GM23248 (cell line): ENCODE results near the gene ORM2. TPM values are rescaled to one million over a fixed set of nuclear protein-coding genes. Genes with fewer than 3 reads are reported as not detected.
A peak's percentile ranks its signal among the peaks of the same experiment; 100 is the strongest.

ENCODE experiments used
- DNase-seq: peaks from one replicate; pipeline ENCODE4 v3.0.0-alpha.2; 2015
- H2AFZ ChIP-seq: fragments of 200-600 bp; sonication (generic); 2 replicates; pipeline ENCODE4 v1.6.1; 2016; ENCODE audit warnings: antibody characterized with exemption
- H3F3A ChIP-seq: fragments of 200-600 bp; sonication (generic); 2 replicates; pipeline ENCODE4 v1.6.1; 2016; ENCODE audit warnings: mild to moderate bottlenecking, antibody characterized with exemption, mixed run types; ENCODE audit not compliant: insufficient read depth
- H3K27ac ChIP-seq: fragments of 200-600 bp; sonication (generic); 2 replicates; pipeline ENCODE4 v1.5.1; 2016; ENCODE audit warnings: mild to moderate bottlenecking
- H3K27me3 ChIP-seq: fragments of 200-600 bp; sonication (generic); replicated peaks from 2 replicates; pipeline ENCODE4 v1.6.1; 2016; ENCODE audit warnings: mild to moderate bottlenecking; ENCODE audit not compliant: insufficient read depth
- H3K36me3 ChIP-seq: fragments of 200-600 bp; sonication (generic); 2 replicates; pipeline ENCODE4 v1.6.1; 2016; ENCODE audit warnings: low read depth, mild to moderate bottlenecking
- H3K4me1 ChIP-seq: fragments of 200-600 bp; sonication (generic); 2 replicates; pipeline ENCODE4 v1.6.1; 2016; ENCODE audit warnings: mild to moderate bottlenecking; ENCODE audit not compliant: insufficient read depth
- H3K4me2 ChIP-seq: fragments of 200-600 bp; sonication (generic); one replicate; pipeline ENCODE4 v1.6.1; 2016; ENCODE audit warnings: mild to moderate bottlenecking; ENCODE audit not compliant: unreplicated experiment
- H3K4me3 ChIP-seq: fragments of 200-600 bp; sonication (generic); 2 replicates; pipeline ENCODE4 v1.5.1; 2016; ENCODE audit warnings: mild to moderate bottlenecking
- H3K79me2 ChIP-seq: fragments of 200-600 bp; sonication (generic); 2 replicates; pipeline ENCODE4 v1.6.1; 2016; ENCODE audit warnings: mild to moderate bottlenecking; ENCODE audit not compliant: insufficient read depth
- H3K9ac ChIP-seq: fragments of 200-600 bp; sonication (generic); 2 replicates; pipeline ENCODE4 v1.6.1; 2016; ENCODE audit warnings: mild to moderate bottlenecking
- H3K9me2 ChIP-seq: fragments of 200-600 bp; sonication (generic); 2 replicates; pipeline ENCODE4 v1.6.1; 2016; ENCODE audit warnings: mixed run types, mild to moderate bottlenecking, moderate library complexity; ENCODE audit not compliant: insufficient read depth
- H3K9me3 ChIP-seq: fragments of 200-600 bp; sonication (generic); one replicate; pipeline ENCODE4 v1.6.1; 2017; ENCODE audit warnings: low read depth
- H4K20me1 ChIP-seq: fragments of 200-600 bp; sonication (generic); 2 replicates; pipeline ENCODE4 v1.6.0; 2016; ENCODE audit not compliant: insufficient read depth
- EZH2 ChIP-seq: fragments of 200-600 bp; sonication (generic); IDR thresholded peaks from 2 replicates; pipeline ENCODE4 v1.6.1; 2018; ENCODE audit warnings: antibody characterized with exemption, mild to moderate bottlenecking; ENCODE audit not compliant: insufficient read depth, poor library complexity, severe bottlenecking
- EZH2phosphoT487 ChIP-seq: fragments of 200-600 bp; sonication (generic); IDR thresholded peaks from 2 replicates; pipeline ENCODE4 v1.6.1; 2018; ENCODE audit warnings: antibody characterized with exemption, moderate library complexity, mild to moderate bottlenecking, low read depth; ENCODE audit not compliant: insufficient read depth
- WGBS, 2 experiments: methylation state at CpG; one replicate each; pipeline ENCODE4 v1.1.6; 2015 to 2017; ENCODE audit warnings: low lambda C conversion rate in 2 of 2, low coverage in 1 of 2; ENCODE audit errors: missing lambda C conversion rate in 2 of 2; 5-methylcytosine and 5-hydroxymethylcytosine counted together
- in situ Hi-C: fragments of 300-500 bp; cut with MboI; formaldehyde crosslinking; loops from 2 replicates; pipeline ENCODE4 v1.15.0; 2020
- polyA plus RNA-seq: library from polyadenylated mRNA; unstranded; fragments of >200 nt; fragmentation: Nextera tagmentation; extraction: Ambion mirVana; gene quantifications from 2 replicates; pipeline ENCODE4 v1.2.1, GENCODE V29; 2016
- total RNA-seq: library from RNA; depleted of rRNA; stranded (reverse); fragments of >200 nt; shearing (Covaris generic); gene quantifications from 2 replicates; pipeline ENCODE4 v1.2.3, GENCODE V29; 2014

Gene ORM2
- total and polyA plus RNA-seq, 2 experiments from 2014 or later, result not detected

DNA sequence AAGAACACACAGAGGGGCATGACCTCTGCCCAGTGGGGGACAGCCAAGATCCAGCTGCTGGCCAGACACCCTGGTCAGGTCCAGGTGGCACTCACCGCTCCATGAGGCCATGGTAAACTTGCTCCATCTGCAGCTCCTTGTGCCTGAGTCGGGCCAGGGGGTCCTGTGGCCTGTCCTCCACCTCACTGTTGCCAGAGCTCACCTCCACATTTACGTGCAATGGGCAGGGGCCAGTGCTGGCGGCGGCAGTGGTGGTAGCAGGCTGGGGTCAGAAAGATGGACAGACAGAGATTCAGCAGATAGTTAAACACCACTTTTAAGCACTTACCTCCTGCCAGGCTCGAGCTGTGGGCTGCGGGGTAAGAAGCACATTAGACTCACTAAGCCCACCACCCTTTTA lies 30.1 kb downstream of the ORM2 start:
- Histone ChIP-seq H3K27ac (no peak overlapping the region), H3K27me3 (no peaks in the 10 kb centered on the region), H3F3A (peaks cover 15% of the 10 kb centered on the region), H3K9me3 (no peaks in the 10 kb centered on the region), H3K79me2 (no peaks in the 10 kb centered on the region), H3K9me2 (no peaks in the 10 kb centered on the region), H2AFZ (no peak overlapping the region), H4K20me1 (no peaks in the 10 kb centered on the region), H3K36me3 (peaks cover 17% of the 10 kb centered on the region; the same call in 1 of the 2 replicates), H3K4me1 (peaks cover 17% of the 10 kb centered on the region), H3K4me2 (no peak overlapping the region), H3K9ac (no peak overlapping the region), H3K4me3 (no peak overlapping the region)
- no peak for TF ChIP-seq EZH2
- no peak for TF ChIP-seq EZH2phosphoT487
- 98 to 99% methylated on average over 7 of the region's 7 CpGs for WGBS, 2 experiments
- in situ Hi-C loops, result no loop called here
- DNase-seq, result no peak

GRCh38 chr9:114361542-114361941 lies 31.9 kb downstream of the ORM2 start:
- Histone ChIP-seq H3K9ac (no peak overlapping the region), H3K27me3 (no peaks in the 10 kb centered on the region), H3K4me2 (no peak overlapping the region), H2AFZ (no peak overlapping the region), H3K9me2 (no peaks in the 10 kb centered on the region), H3K27ac (no peak overlapping the region), H3K79me2 (no peaks in the 10 kb centered on the region), H3F3A (peaks cover 30% of the 10 kb centered on the region), H3K36me3 (peaks cover 14% of the 10 kb centered on the region; the same call in 1 of the 2 replicates), H3K4me1 (peaks cover 32% of the 10 kb centered on the region), H3K9me3 (no peaks in the 10 kb centered on the region), H4K20me1 (no peaks in the 10 kb centered on the region), H3K4me3 (no peak overlapping the region)
- TF ChIP-seq EZH2phosphoT487 (no peak), EZH2 (no peak)
- no peak for DNase-seq
- in situ Hi-C loops, result no loop called here
- 94 to 96% methylated on average over 7 of the region's 7 CpGs for WGBS, 2 experiments

GRCh38 chr9:114362394-114362793 lies 32.7 kb downstream of the ORM2 start:
- no peak overlapping the region for H3K27ac ChIP-seq
- H3K36me3 ChIP-seq, result peaks cover 14% of the 10 kb centered on the region; the same call in 1 of the 2 replicates
- H3K27me3 ChIP-seq, result no peaks in the 10 kb centered on the region
- no peak overlapping the region for H3K4me3 ChIP-seq
- peaks cover 38% of the 10 kb centered on the region for H3F3A ChIP-seq
- DNase-seq, result no peak
- H3K4me1 ChIP-seq, result peaks cover 38% of the 10 kb centered on the region
- H3K9ac ChIP-seq, result no peak overlapping the region
- no peak overlapping the region for H3K4me2 ChIP-seq
- H3K9me3 ChIP-seq, result no peaks in the 10 kb centered on the region
- whole genome bisulfite sequencing, 2 experiments, result 87 to 88% methylated on average over 12 of the region's 12 CpGs
- H4K20me1 ChIP-seq, result no peaks in the 10 kb centered on the region
- H3K9me2 ChIP-seq, result no peaks in the 10 kb centered on the region
- in situ Hi-C loops, result no loop called here
- H2AFZ ChIP-seq, result no peak overlapping the region
- no peaks in the 10 kb centered on the region for H3K79me2 ChIP-seq
- no peak for TF ChIP-seq EZH2phosphoT487
- TF ChIP-seq EZH2, result no peak

DNA sequence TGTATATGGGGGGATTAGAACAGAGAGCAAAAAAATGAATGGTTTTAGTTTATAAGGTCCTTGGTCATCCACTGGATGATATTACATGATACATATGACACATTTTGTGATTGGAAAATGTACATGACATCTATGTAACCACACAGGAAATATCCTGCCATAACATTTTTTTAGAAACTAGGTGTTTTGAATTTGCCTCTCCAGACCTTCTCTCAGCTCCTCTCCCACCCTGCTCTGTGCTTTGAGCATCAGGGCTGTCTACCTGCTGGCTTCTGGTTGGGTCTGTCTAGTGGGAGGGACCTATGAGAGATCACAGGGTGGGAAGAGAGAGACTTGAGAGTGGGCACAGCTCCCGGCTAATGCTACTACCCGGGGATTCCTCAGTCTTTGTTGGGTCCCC lies 33.8 kb downstream of the ORM2 start:
- H3K9ac ChIP-seq, result peak overlapping the region; percentile 33; the same call in 1 of the 2 replicates
- H3K4me1 ChIP-seq, result peaks cover 38% of the 10 kb centered on the region
- H3K4me3 ChIP-seq, result no peak overlapping the region
- TF ChIP-seq EZH2phosphoT487, result no peak
- TF ChIP-seq EZH2, result no peak
- H3K36me3 ChIP-seq, result peaks cover 11% of the 10 kb centered on the region; the same call in 1 of the 2 replicates
- WGBS, 2 experiments, result 75 to 82% methylated on average over 2 of the region's 2 CpGs
- H3K79me2 ChIP-seq, result no peaks in the 10 kb centered on the region
- H3F3A ChIP-seq, result peaks cover 38% of the 10 kb centered on the region
- peak overlapping the region; percentile 18 for H3K4me2 ChIP-seq
- H3K27ac ChIP-seq, result peak overlapping the region; percentile 82
- in situ Hi-C loops, result no loop called here
- H3K9me2 ChIP-seq, result no peaks in the 10 kb centered on the region
- no peaks in the 10 kb centered on the region for H3K27me3 ChIP-seq
- no peak overlapping the region for H2AFZ ChIP-seq
- DNase-seq, result no peak
- no peaks in the 10 kb centered on the region for H4K20me1 ChIP-seq
- no peaks in the 10 kb centered on the region for H3K9me3 ChIP-seq
